ENCODE results near the gene CWF19L2.

The CWF19L2 gene

DNA sequence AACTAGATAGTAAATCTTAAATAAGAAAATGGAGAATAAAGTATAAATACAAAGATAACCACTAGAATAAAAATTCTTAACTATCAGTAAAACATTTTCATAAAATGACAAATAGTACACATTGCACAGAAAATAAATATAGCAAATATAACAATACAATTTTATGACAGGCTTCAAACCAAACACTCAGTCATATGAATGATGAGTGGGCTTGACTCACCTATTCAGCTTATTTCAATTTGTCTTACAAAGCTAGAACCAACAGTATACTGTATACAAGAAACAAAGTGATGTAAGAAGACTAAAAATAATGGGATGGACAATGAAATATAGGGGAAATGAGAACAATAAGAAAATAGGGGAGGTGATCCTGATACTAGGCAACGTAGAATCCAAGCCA is 141.2 kb downstream of the CWF19L2 start:
- DNase-seq (ENCODE audit: low spot score) (no peak), FAIRE-seq (no peak)

DNA sequence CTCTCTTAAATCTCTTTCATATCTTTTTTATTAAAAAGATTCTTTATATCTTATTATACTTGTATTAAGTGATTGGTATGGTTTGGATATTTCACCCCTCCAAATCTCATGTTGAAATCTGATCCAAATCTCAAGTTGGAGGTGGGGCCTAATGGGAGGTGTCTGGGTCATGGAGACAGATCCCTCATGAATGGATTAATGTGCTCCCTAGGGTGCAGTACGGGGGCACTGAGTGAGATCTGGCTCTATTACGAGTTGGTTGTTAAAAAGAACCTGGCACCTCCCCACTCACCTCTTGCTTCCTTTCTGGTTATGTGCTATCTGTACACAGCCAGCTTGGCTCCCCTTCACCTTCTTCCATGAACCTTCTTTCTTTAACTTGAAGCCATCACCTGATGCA is 149.6 kb downstream of the CWF19L2 start:
- no peak for DNase-seq (ENCODE audit: low spot score)
- no peak for FAIRE-seq

- DNase-seq (ENCODE audit: low spot score) = no peak
- FAIRE-seq = no peak
These were observed 155.7 kb downstream of the CWF19L2 start for GRCh38 chr11:107301878-107302277.

DNA sequence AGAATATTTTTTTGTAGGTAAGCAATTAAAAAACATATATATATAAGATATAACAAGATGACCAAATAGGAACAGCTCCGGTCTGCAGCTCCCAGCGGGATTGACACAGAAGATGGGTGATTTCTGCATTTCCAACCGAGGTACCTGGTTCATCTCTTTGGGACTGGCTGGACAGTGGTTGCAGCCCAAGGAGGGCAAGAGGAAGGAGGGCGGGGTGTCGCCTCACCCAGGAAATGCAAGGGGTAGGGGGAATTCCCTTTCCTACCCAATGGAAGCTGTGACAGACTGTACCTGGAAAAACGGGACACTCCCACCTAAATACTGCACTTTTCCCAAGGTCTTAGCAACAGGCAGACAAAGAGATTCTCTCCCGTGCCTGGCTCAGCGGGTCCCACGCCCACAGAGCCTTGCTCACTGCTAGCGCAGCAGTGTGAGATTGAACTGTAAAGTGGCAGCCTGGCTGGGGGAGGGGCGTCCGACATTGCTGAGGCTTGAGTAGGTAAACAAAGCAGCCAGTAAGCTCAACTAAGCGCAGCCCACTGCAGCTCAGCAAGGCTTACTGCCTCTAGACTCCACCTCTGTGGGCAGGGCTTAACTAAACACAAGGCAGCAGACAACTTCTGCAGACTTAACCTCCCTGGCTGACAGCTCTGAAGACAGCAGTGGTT is 163.8 kb downstream of the CWF19L2 start:
- FAIRE-seq = no peak

GRCh38 chr11:107282195-107282594 is 175.4 kb downstream of the CWF19L2 start:
- DNase-seq (ENCODE audit: low spot score) (no peak), FAIRE-seq (no peak)

More for the DNA sequence above, 163.8 kb downstream of the CWF19L2 start:
- DNase-seq (ENCODE audit: low spot score) = no peak
